CD4-positive, alpha-beta T cell treated with Interleukin-4 for 4 hours (primary cell): ENCODE data around the gene RAI14.
"Not testable (repeated sequence)": the region's sequence is repeated elsewhere in the genome, so short reads cannot be mapped to it uniquely, and the experiment has no call there.

Experiments used
- DNase-seq: peaks from one replicate; pipeline ENCODE4 v3.0.0-alpha.2; 2020

Gene RAI14

DNA sequence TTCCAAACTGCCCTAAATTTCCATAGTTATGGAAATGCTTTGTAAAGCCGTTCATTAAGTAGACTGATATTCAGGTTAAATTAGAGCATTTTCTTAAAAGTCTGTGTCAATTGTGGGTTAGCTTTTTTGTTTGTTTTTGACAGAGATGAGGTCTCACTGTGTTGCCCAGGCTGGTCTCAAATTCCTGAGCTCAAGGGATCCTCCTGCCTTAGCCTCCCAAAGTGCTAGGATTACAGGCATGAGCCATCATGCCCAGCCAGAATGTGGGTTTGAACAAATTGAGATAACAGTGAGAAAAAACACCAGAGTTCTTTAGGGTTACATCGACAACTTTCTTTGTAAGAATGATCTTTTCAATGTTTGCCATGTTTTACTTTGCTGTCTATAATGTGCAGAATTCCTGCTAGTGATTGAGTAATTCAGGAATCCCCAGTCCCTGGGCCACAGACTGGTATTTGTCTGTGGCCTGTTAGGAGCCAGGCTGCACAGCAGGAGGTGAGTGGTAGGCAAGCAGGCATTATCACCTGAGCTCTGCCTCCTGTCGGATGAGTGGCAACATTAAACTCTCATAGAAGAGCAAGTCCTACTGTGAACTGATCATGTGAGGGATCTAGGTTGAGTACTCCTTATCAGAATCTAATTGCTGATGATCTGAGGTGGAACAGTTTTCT is 80.5 kb downstream of the RAI14 start:
- DNase-seq = no peak

DNA sequence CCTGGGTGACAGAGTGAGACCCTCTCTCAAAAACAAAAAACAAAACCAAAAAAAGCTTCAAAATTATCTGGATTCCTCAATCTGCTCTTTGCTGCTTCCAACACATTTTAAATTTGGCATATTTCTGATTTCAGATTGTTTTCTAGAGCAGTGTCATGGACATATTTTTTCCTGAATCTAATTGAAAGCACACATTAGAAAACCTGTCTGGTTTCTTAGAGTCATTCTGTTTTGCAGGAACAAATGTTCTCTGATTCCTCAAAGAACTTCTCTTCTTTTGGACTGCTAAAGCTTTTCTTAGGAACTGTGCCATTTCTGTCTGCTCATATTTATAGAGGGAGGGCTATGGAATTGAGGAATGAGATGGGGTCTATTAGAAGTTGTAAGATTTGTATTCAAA is 81.6 kb downstream of the RAI14 start:
- DNase-seq = no peak

DNA sequence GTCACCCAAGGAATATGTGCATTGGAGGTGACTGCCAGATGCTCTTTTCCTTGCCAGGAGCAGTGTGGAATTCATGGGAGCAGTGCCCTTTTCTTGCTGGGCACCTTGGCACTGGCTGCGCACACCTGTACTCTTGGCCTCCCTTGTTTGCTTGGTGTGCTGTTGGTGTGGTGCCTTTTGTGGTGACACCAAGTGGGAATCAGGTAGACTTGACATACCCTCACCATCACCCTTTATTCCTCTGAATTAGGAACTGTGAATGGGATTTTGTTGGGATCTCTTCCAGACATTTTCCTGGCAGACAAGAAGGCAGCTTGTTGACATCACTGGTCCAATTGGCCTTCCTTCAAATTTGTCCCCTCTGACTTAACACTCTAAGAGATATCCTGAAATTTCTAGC is 82.3 kb downstream of the RAI14 start:
- DNase-seq = no peak

- no peak for DNase-seq
Observed at GRCh38 chr5:34740389-34740806, 84.3 kb downstream of the RAI14 start.

GRCh38 chr5:34742061-34742460 is 85.9 kb downstream of the RAI14 start:
- no peak for DNase-seq

DNA sequence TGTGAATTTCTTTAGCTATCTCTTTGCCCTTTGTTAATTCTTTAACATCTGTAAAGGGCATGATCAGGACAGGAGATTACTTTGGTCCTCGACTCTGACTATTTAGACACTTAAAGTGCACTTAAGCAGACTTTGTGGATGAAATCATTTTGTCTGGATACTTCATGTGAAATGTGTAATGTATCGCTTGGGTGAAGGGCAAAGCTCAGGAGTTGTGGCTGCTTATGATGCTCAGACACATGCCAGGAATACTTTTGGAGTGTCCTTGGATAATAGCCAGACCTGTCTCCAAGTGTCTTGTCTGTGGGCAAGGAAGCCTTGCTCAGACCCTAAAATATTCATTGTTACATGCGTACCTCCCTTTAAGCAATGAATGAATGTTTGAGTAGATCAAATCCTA is 87.8 kb downstream of the RAI14 start:
- no peak for DNase-seq

DNA sequence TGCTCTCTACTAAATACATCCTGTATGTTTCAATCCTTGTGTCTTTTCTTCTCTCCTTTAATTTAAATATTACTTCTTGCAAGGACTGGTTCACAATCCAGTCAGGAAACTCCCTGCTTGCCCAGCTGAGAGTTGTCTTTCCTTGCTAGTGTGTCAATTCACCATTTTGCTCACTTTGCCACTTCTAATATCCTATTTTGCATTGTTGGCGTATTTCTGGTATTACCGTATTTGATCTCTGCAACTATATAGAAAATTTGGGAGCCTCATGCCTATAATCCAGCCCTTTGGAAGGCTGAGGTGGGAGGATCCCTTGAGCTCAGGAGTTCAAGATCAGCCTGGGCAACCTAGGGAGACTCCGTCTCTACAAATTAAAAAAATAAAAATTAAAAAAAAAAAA is 92.3 kb downstream of the RAI14 start:
- no peak for DNase-seq

- no peak for DNase-seq
Observed at GRCh38 chr5:34749431-34749873, 93.3 kb downstream of the RAI14 start.

DNA sequence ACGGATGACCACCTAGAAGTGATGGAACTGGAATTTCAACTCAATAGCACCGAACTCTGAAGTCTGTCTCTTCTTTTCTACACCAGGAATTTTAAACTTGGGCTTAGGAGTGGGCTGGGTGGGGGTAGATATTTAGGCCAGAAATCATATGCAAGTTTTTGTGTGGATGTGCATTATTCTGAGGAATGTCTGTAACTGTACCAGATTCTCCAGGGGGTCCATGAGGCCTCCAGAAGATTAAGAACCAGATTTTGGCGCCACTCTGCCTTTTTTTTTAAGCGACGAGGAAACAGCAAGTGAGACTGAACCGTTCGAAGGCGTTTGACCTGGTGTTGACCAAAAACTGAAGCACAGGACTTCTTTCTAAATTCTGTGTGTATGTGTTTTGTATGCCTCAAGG is 94.1 kb downstream of the RAI14 start:
- DNase-seq = no peak

GRCh38 chr5:34751807-34752736 is 95.9 kb downstream of the RAI14 start:
- no peak for DNase-seq

DNA sequence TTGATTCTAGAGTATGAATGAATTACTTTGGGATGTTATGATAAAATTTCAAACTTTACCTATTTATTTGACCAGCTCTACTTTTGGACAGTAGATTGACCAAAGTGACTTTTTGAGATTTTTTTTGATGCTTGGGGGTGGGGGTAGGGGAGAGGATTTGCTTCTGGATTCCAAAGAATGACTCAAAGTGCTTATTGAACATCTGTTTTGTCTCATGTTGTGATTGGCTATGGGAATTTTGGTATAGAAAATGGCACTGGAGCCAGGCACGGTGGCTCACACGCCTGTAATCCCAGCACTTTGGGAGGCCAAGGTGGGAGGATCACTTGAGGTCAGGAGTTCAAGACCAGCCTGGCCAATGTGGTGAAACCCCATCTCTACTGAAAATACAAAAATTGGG is 97.1 kb downstream of the RAI14 start:
- not testable (repeated sequence) for DNase-seq

DNA sequence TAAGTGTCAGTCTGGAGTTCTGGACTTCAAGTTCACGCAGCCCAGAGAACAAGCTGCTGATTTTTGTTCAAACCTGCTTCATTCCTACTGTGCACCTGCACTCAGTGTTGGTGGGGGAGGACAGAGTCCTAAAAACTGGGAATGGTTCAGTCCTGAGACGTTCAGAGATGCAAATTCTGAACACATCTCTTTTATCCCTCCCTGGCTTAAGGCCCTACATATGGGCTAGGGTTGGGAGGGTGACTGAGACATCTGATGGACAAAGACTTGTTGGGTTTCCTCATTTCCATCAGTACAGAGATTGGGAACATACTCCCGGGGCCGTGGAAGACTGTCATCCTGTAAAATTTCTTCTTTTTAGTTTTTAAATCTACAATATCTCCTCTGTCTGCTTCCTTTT is 99.8 kb downstream of the RAI14 start:
- no peak for DNase-seq

- DNase-seq = no peak
Observed at GRCh38 chr5:34756781-34757624, 100.9 kb downstream of the RAI14 start.

DNA sequence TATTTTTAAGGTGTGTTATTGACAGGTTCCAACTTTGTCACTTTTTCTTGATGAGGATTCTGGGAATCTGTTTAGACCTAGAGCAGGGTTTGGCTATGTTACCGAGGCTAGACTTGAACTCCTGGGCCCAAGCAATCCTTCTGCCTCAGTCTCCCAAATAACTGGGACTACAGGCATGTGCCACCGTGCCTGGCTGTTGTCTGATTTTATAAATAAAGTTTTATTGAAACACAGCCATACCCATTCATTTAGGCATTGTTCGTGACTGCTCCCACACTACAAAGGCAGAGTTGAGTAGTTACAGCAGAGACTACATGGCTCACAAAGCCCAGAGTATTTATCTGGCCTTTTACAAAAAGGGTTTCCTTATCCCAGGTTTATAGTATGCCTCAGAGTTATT is 102.4 kb downstream of the RAI14 start:
- no peak for DNase-seq

DNA sequence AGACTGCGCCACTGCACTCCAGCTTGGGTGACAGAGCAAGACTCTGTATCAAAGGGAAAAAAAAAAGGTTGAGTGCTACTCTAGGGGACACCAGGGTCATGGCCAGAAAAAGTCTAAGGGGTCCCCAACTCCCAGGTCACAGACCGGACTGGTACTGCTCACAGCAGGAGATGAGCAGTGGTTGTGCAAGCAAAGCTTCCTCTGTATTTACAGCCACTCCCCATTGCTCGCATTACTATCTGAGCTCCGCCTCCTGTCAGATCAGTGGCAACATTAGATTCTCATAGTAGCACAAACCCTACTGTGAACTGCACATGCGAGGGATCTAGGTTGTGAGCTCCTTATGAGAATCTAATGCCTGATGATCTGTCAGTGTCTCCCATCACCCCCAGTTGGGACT is 103.1 kb downstream of the RAI14 start:
- DNase-seq = not testable (repeated sequence)

DNA sequence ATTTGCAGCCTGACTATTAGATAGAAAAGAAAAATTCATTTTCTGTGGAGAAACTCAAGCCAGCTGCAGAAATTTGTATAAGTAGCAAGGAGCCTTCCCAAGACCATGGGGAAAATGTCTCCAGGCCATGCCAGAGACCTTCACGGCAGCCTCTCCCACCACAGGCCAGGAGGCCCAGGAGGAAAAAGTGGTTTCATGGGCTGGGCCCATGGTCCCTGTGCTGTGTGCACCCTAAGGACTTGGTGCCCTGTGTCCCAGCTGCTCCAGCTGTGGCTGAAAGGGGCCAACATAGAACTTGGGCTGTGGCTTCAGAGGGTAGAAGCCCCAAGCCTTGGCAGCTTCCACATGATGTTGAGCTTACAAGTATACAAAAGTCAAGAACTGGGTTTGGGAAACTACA is 109.5 kb downstream of the RAI14 start:
- DNase-seq = no peak

- no peak for DNase-seq
Observed at GRCh38 chr5:34767180-34767579, 111.1 kb downstream of the RAI14 start.

DNA sequence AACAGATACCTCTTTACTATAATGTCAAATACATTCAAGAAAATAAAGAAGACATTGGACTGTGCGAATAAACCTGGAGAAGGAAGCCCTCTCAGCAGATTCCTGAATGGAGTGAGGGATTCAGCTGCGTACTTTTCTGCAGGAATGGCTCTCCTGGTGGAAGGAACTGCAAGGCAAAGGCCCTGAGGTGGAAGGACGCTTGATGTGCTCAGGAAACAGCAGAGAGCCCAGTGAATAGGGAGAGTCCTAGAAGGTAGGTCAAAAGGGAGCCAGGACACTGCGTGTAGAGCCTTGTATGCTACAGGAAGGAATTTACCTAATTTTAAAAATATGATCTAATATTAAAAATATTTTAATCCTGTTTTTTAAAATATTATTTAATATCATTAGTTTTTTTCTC is 114.4 kb downstream of the RAI14 start:
- no peak for DNase-seq

- DNase-seq = no peak
Observed at GRCh38 chr5:34771076-34771475, 114.9 kb downstream of the RAI14 start.

DNA sequence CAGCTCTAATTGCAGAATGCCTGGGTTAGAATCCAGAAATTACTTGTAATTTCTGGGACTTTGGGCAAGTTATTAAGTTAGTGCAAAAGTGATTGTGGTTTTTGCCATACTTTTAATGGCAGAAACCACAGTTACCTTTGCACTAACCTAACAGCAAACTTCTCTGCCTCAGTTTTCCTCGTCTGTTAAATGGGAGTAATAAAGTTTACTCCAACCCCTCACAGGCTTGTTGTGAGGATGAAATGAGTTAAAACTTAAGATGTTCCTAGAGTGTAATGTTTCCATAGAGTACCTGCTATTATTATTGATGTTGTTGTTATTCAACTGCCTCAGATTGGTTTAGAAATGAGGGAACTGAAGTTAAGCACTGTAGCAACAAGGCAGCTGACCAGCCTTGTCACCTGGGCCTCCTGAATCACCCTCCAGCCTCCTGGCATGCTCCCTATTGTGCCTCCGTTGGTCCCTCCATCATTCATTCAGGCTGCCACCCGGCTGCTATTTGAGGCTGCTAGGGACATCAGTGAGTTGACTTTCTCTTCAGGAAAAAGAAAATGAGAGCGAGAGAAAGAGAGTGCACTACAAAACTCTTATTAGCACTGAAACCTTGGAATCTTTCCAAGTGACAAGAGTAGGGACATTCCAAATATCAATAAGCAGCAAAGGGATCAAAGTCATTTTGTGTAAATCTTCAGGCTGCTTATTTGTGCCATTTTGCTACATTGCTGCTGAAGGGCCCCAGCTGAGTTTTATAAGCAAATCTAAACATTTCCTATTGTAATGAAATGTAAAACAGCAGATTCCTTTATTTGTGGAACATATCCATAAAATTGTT is 116.4 kb downstream of the RAI14 start:
- DNase-seq = no peak

- DNase-seq = no peak
Observed at GRCh38 chr5:34774139-34774538, 118.0 kb downstream of the RAI14 start.

DNA sequence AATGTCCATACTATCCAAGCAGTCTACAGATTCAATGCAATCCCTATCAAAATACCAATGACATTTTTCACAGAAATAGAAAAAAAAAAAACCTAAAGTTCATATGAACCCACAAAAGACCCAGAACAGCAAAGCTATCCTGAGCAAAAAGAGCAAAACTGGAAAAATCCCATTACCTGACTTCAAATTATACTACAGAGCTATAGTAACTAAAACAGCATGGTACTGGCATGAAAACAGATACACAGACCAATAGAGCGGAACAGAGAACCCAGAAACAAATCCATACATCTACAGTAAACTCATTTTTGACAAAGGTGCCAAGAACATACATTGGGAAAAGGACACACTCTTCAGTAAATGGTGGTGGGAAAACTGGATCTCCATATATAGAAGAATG is 118.5 kb downstream of the RAI14 start:
- not testable (repeated sequence) for DNase-seq
